ENCODE data around the gene ZNRD2.

The ZNRD2 gene

DNA sequence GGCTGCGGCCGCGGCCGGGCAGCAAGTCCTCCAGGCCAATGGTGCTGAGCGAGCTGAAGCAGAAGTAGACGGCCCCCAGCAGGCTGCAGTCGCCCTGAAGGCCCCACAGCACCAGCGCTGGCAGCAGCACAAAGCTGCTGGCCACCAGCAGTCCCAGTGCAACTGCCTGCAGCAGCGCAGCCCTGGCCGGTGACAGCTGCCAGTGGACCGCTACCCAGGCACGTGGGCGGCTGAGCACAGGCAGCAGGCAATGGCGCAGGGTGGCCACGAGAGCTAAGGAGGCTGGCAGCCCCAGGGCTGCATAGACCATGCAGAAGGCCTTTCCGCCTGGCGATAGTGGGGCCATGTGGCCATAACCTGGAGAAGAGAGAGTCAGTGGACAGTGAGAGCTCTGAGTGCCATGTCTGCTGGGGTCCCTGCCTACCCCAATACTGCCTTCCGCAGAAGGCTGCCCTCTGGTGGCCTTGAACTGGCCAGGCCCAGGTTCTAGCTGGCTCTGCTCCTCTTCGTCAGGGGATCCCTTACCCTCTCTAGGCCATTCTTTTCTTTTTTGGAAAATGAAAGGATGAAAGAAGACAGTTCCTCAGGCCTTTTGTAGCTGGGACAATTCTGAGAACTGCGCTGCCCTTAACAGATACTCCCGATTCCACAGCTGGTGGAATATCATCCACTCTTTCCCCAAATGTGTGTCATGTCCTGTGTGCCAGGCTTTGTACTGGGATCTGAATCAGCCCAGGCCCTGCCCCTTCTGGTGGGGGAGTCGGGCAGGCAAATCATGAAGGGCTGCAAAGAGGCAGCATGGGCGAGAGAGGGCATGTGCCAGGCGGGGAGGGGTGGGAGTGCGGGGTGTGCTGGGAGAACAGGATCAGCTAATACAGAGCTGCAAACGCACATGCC is 23.5 kb downstream of the ZNRD2 start:
- Mint-ChIP-seq H3K27me3 (ENCODE audit: low read depth, poor library complexity) (peaks cover 43% of the 10 kb centered on the region), H3K4me3 (peak overlapping the region; percentile 62), H3K4me1 (peaks cover 44% of the 10 kb centered on the region), H3K27ac (no peak overlapping the region), H3K9me3 (no peaks in the 10 kb centered on the region), H3K36me3 (ENCODE audit: low read depth) (peaks cover 10% of the 10 kb centered on the region)
- peak; percentile 61 for DNase-seq
- TF ChIP-seq, protein P1, sequence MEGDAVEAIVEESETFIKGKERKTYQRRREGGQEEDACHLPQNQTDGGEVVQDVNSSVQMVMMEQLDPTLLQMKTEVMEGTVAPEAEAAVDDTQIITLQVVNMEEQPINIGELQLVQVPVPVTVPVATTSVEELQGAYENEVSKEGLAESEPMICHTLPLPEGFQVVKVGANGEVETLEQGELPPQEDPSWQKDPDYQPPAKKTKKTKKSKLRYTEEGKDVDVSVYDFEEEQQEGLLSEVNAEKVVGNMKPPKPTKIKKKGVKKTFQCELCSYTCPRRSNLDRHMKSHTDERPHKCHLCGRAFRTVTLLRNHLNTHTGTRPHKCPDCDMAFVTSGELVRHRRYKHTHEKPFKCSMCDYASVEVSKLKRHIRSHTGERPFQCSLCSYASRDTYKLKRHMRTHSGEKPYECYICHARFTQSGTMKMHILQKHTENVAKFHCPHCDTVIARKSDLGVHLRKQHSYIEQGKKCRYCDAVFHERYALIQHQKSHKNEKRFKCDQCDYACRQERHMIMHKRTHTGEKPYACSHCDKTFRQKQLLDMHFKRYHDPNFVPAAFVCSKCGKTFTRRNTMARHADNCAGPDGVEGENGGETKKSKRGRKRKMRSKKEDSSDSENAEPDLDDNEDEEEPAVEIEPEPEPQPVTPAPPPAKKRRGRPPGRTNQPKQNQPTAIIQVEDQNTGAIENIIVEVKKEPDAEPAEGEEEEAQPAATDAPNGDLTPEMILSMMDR (IDR thresholded peaks at IDR 0.05) = peak; percentile 64

DNA sequence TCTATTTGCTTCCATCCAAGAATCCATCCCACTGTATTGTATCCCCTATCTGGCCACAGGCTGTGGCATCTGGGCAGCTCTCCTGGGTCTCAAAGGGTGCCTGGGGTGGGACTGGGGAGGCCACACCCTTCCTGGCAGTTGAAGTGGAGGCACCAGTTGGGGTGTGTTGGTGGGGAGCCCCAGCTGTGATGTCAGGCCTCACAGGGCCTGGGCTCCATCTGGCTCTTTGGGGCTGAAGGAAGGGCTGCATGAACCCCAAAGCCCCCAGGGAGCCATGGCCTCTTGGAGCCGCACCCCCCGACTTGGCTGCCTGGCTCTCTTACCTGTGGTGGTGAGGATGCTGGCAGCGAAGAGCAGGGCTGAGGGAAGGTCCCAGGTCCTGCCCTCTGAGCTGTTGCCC is 24.9 kb downstream of the ZNRD2 start:
- no peak for DNase-seq
- Mint-ChIP-seq H3K4me3 (no peak overlapping the region), H3K4me1 (peaks cover 32% of the 10 kb centered on the region), H3K27ac (no peak overlapping the region), H3K27me3 (ENCODE audit: low read depth, poor library complexity) (peaks cover 38% of the 10 kb centered on the region), H3K36me3 (ENCODE audit: low read depth) (peaks cover 15% of the 10 kb centered on the region), H3K9me3 (no peaks in the 10 kb centered on the region)
- TF ChIP-seq, protein P1 (IDR thresholded peaks at IDR 0.05) = no peak

DNA sequence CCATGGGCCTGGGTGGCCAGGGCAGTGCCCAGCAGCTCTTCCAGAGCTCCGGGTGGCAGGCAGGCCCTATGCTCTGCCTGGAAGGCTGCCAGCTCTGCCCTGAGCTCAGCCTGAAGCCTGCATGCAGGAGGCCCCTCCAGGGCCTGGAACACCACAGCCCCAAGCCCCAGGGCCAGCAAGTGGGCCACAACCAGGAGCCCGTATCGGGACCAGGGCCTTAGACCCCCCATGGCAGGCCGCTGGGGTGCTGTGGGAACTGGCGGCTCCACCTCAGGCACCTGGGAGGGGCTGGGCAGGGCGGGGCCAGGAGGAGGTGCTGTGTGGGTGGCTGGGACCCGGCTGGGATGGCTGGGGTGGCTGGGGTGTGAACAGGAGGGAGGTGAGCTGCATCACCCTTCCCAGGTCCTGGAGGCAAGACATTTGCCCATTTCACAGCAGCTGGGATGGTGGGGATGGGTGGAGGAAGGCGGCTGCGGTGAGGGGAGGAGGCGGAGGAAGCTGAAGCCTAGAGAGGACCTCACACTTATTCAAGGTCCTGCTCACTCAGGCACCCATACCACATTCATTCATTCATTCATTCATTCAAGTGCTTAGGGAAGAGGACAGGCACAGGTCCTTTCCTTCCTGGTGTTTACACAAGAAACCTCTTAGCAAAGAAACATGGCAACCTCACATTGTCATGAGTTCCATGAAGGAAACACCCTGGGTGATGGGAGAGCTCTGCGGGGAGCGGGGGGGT is 25.4 kb downstream of the ZNRD2 start, which contains the start of gene KCNK7:
Gene KCNK7, minus strand, starts transcription at position 258 of the 739 bp plus-strand sequence. Its CDS starts 28 bp downstream, at position 230.
- no peaks in the 10 kb centered on the region for H3K9me3 Mint-ChIP-seq
- peaks cover 33% of the 10 kb centered on the region for H3K27me3 Mint-ChIP-seq (ENCODE audit: low read depth, poor library complexity)
- TF ChIP-seq, protein P1 (IDR thresholded peaks at IDR 0.05) = no peak
- H3K36me3 Mint-ChIP-seq (ENCODE audit: low read depth) = peaks cover 12% of the 10 kb centered on the region
- H3K27ac Mint-ChIP-seq = no peak within 1 kb of the TSS
- DNase-seq = no peak
- peaks cover 27% of the 10 kb centered on the region for H3K4me1 Mint-ChIP-seq
- no peak within 1 kb of the TSS for H3K4me3 Mint-ChIP-seq

DNA sequence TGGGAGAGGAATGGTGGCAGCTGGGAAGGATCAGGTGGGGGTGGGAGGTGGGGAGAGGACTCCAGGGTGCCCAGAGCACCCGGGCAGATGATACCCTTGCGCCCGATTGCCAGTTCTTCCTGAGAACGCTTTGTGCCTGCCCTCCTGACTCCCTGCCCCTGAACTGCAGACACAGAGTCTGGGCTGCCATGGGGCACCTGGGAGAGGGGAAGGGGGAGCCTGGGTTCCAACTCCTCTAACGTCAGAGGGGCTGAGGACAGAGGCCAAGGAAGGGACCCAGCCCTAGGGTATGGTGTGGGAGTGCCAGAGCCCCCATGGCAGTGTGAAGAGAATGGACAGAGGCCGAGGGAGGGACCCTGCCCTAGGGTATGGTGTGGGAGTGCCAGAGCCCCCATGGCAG is 26.2 kb downstream of the ZNRD2 start:
- no peak overlapping the region for H3K4me3 Mint-ChIP-seq
- H3K27ac Mint-ChIP-seq = no peak overlapping the region
- peaks cover 22% of the 10 kb centered on the region for H3K4me1 Mint-ChIP-seq
- TF ChIP-seq, protein P1 (IDR thresholded peaks at IDR 0.05) = no peak
- H3K27me3 Mint-ChIP-seq (ENCODE audit: low read depth, poor library complexity) = peaks cover 25% of the 10 kb centered on the region
- peaks cover 17% of the 10 kb centered on the region for H3K36me3 Mint-ChIP-seq (ENCODE audit: low read depth)
- no peak for DNase-seq
- H3K9me3 Mint-ChIP-seq = no peaks in the 10 kb centered on the region

DNA sequence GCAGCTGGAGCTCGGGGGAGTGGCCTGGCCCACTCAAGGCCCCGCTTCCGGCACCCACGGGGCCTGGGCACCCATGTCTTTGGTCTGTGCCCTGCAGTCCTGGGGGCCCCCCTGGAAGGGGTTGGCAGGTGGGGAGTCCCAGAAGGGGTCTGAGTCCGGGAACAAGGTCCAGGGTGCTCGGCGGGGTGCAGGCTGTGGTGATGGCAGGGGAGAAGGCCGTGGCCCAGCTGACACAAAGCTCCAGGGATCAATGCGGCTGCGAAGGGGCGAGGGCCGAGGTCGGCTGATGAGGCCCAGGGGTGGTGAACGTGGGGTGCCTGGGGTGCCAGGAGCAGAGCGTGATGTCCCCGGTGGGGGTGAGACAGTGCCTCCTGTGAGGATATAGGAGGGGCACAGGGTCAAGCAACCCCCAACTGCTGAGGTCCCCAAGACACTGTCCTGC is 28.0 kb downstream of the ZNRD2 start:
- Mint-ChIP-seq H3K36me3 (ENCODE audit: low read depth) (peaks cover 23% of the 10 kb centered on the region), H3K27me3 (ENCODE audit: low read depth, poor library complexity) (peaks cover 15% of the 10 kb centered on the region), H3K4me3 (no peak overlapping the region), H3K4me1 (peaks cover 14% of the 10 kb centered on the region), H3K9me3 (no peaks in the 10 kb centered on the region), H3K27ac (no peak overlapping the region)
- no peak for DNase-seq
- TF ChIP-seq, protein P1 (IDR thresholded peaks at IDR 0.05) = no peak
